HCT116 (cell line): ENCODE measurements around the gene MYH15. TPM values are rescaled to one million over a fixed set of nuclear protein-coding genes. Genes with fewer than 3 reads are reported as not detected.

Experiments
- ATAC-seq: fragments of 200-7000 bp; cut with Tn5 transposase; 2 replicates; pipeline ENCODE4 v1.9.1; 2020; ENCODE audit warnings: mild to moderate bottlenecking, moderate library complexity
- BruUV-seq: library from RNA; stranded (reverse); fragments of 400-500 nt; replicated peaks from 2 replicates; lab custom pipeline; 2021; lab: Mats Ljungman, UMichigan
- CTCF ChIA-PET: fragments of 300-600 bp; sonication (Branson Sonifier 250); formaldehyde crosslinking; loops from one replicate; lab custom pipeline; 2021; ENCODE audit warnings: antibody characterized with exemption; lab: Charles Lee
- POLR2A ChIA-PET: fragments of 300-600, 350-600 bp; sonication (Branson Sonifier 250); formaldehyde crosslinking; loops from one replicate; lab custom pipeline; 2021; ENCODE audit warnings: antibody characterized with exemption; lab: Charles Lee
- RAD21 ChIA-PET, 2 experiments: fragments of 300-600 bp; sonication (Branson Sonifier 250); formaldehyde crosslinking; loops; one replicate each; lab custom pipeline; 2023; ENCODE audit warnings: low total read pairs in 2 of 2; ENCODE audit not compliant: uncharacterized antibody in 2 of 2, unreplicated experiment in 2 of 2, low non-redundant PET in 1 of 2; lab: Charles Lee
- DNase-seq: peaks from one replicate; pipeline ENCODE4 v3.0.0-alpha.2; 2010; ENCODE audit warnings: low read depth, low spot score
- H2AFZ ChIP-seq: fragments of 200-600 bp; shearing (Covaris generic), sonication (generic); 2 replicates; pipeline ENCODE4 v1.6.1; 2017; ENCODE audit warnings: low read depth, mixed run types, mixed read lengths, antibody characterized with exemption, low read length; ENCODE audit not compliant: poor library complexity, severe bottlenecking
- H3K27ac ChIP-seq: 2 replicates; pipeline ENCODE4 v1.5.1; 2012; ENCODE audit warnings: low read depth, low read length
- H3K27me3 ChIP-seq: fragments of 200-600 bp; sonication (generic); 2 replicates; pipeline ENCODE4 v1.6.1; 2016; ENCODE audit warnings: mixed run types, low read length, mixed read lengths; ENCODE audit not compliant: insufficient read depth
- H3K36me3 ChIP-seq, 2 experiments: fragments of 200-500 bp in 1 of 2; fragments of 200-600 bp in 1 of 2; sonication (Bioruptor generic) in 1 of 2; sonication (generic) in 1 of 2; 2 replicates each; pipeline versions ENCODE4 v1.5.1 to v1.6.1; 2014 to 2016; ENCODE audit warnings: low read length in 2 of 2, inconsistent platforms in 1 of 2, mixed read lengths in 1 of 2, mixed run types in 1 of 2; ENCODE audit not compliant: insufficient read depth in 2 of 2, control insufficient read depth in 1 of 2
- H3K4me1 ChIP-seq, 2 experiments: fragments of 200-600 bp in 1 of 2; sonication (generic) in 1 of 2; 2 replicates each; pipeline versions ENCODE4 v1.5.1 to v1.6.1; 2012 to 2017; ENCODE audit warnings: low read length in 2 of 2, inconsistent platforms in 1 of 2, mild to moderate bottlenecking in 1 of 2, mixed read lengths in 1 of 2, mixed run types in 1 of 2, moderate library complexity in 1 of 2; ENCODE audit not compliant: insufficient read depth in 2 of 2, control insufficient read depth in 1 of 2
- H3K4me2 ChIP-seq: fragments of 200-600 bp; sonication (generic); 2 replicates; pipeline ENCODE4 v1.6.1; 2017; ENCODE audit warnings: mixed run types, low read length, mixed read lengths
- H3K4me3 ChIP-seq, 2 experiments: fragments of 200-600 bp in 1 of 2; sonication (generic) in 1 of 2; replicated peaks in 1 of 2; 2 replicates each; pipeline ENCODE4 v1.5.1; 2011 to 2016; ENCODE audit warnings: low read length in 2 of 2, control low read depth in 1 of 2, low read depth in 1 of 2, mild to moderate bottlenecking in 1 of 2, mixed read lengths in 1 of 2, mixed run types in 1 of 2
- H3K79me2 ChIP-seq: fragments of 200-600 bp; sonication (generic); 2 replicates; pipeline ENCODE4 v1.6.1; 2017; ENCODE audit warnings: mild to moderate bottlenecking, mixed run types, low read length, moderate library complexity, mixed read lengths; ENCODE audit not compliant: insufficient read depth
- H3K9ac ChIP-seq: fragments of 200-600 bp; sonication (generic); 2 replicates; pipeline ENCODE4 v1.6.1; 2016; ENCODE audit warnings: low read length, mixed read lengths
- H3K9me2 ChIP-seq: fragments of 200-600 bp; sonication (generic), shearing (Covaris generic); 2 replicates; pipeline ENCODE4 v1.6.1; 2017; ENCODE audit warnings: mixed run types, mild to moderate bottlenecking, moderate library complexity; ENCODE audit not compliant: insufficient read depth
- H3K9me3 ChIP-seq, 2 experiments: fragments of 200-500 bp in 1 of 2; fragments of 200-600 bp in 1 of 2; sonication (Bioruptor generic) in 1 of 2; sonication (generic) in 1 of 2; 2 replicates each; pipeline ENCODE4 v1.6.1; 2014 to 2017; ENCODE audit warnings: low read length in 2 of 2, mixed read lengths in 2 of 2, inconsistent platforms in 1 of 2, low read depth in 1 of 2, mild to moderate bottlenecking in 1 of 2, mixed run types in 1 of 2, moderate library complexity in 1 of 2; ENCODE audit not compliant: control insufficient read depth in 1 of 2, insufficient read depth in 1 of 2
- H4K20me1 ChIP-seq: fragments of 200-600 bp; sonication (generic), shearing (Covaris generic); 2 replicates; pipeline ENCODE4 v1.6.1; 2017; ENCODE audit warnings: mixed run types, mild to moderate bottlenecking, moderate library complexity; ENCODE audit not compliant: insufficient read depth
- CBX3 ChIP-seq: IDR thresholded peaks from 2 replicates; pipeline ENCODE4 v1.6.1; 2012; ENCODE audit warnings: low read depth
- CEBPB ChIP-seq: IDR thresholded peaks from 2 replicates; pipeline ENCODE4 v1.6.1; 2012; ENCODE audit warnings: low read depth
- ELF1 ChIP-seq: IDR thresholded peaks from 2 replicates; pipeline ENCODE4 v1.6.1; 2012; ENCODE audit warnings: low read depth, borderline replicate concordance
- EZH2 ChIP-seq: fragments of 200-600 bp; sonication (generic); IDR thresholded peaks from 2 replicates; pipeline ENCODE4 v1.6.1; 2017; ENCODE audit warnings: antibody characterized with exemption, mixed run types
- FOSL1 ChIP-seq: IDR thresholded peaks from 2 replicates; pipeline ENCODE4 v1.6.1; 2012; ENCODE audit warnings: low read depth
- JUND ChIP-seq: IDR thresholded peaks from 2 replicates; pipeline ENCODE4 v1.6.1; 2012
- POLR2A ChIP-seq: IDR thresholded peaks from 2 replicates; pipeline ENCODE4 v1.7.0; 2011; ENCODE audit warnings: borderline replicate concordance; ENCODE audit not compliant: insufficient read depth, insufficient read length; ENCODE audit errors: extremely low read depth
- RAD21 ChIP-seq: IDR thresholded peaks from 2 replicates; pipeline ENCODE4 v1.6.1; 2012; ENCODE audit warnings: low read depth, mild to moderate bottlenecking
- YY1 ChIP-seq: IDR thresholded peaks from 2 replicates; pipeline ENCODE4 v1.6.1; 2011; ENCODE audit warnings: low read length, low read depth, moderate library complexity, mild to moderate bottlenecking; ENCODE audit not compliant: insufficient replicate concordance; ENCODE audit errors: extremely low read depth
- ZFX ChIP-seq: fragments of 450-650 bp; IDR thresholded peaks from 2 replicates; pipeline ENCODE4 v1.6.1; 2017
- ZNF274 ChIP-seq: fragments of 200-500 bp; sonication (Bioruptor generic); IDR thresholded peaks from 2 replicates; pipeline ENCODE4 v1.6.1; 2014; ENCODE audit warnings: mild to moderate bottlenecking, low read depth, low read length, inconsistent platforms
- intact Hi-C: fragments of 100-400 bp; cut with micrococcal nuclease; formaldehyde crosslinking; loops from 2 replicates; pipeline ENCODE4 v1.10.0; 2022
- total RNA-seq: library from RNA; stranded (reverse); gene quantifications from one replicate; pipeline ENCODE4 v1.2.1, GENCODE V29; 2021; ENCODE audit not compliant: unreplicated experiment
- TF ChIP-seq, protein P1 (sequence below): IDR thresholded peaks from 2 replicates; pipeline ENCODE4 v1.6.1; 2012; ENCODE audit warnings: low read depth
- TF ChIP-seq, protein P2 (sequence below): IDR thresholded peaks from 2 replicates; pipeline ENCODE4 v1.6.1; 2012
- TF ChIP-seq, protein P3 (sequence below): IDR thresholded peaks from 2 replicates; pipeline ENCODE4 v1.6.1; 2011; ENCODE audit warnings: mild to moderate bottlenecking, low read length, moderate library complexity; ENCODE audit not compliant: insufficient replicate concordance; ENCODE audit errors: extremely low read depth

MYH15 gene
- total RNA-seq, 1 experiment from 2014 or later = 11.2 TPM

DNA sequence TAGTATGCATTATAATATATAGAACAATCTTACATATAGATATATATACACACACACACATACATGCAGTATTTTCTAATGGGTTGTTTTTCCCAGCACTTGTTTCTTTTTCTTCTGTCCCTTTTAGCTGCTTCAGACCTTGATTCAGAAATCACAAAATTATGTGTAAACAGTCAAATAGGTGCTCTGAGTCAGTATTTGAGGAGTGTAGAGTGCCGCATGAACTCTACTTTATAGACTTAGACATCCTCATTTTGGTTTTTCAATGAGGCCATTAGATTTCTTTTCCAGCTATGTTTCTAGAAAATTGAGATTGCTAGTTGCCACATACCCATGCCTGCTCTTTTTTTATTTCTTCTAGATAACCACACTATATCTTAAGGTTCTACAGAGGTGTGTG, 155.8 kb downstream of the MYH15 start:
- Histone ChIP-seq H3K27me3 (no peaks in the 10 kb centered on the region), H3K79me2 (no peaks in the 10 kb centered on the region), H3K9me3 (no peaks in the 10 kb centered on the region), H3K4me3 (no peak overlapping the region), H3K4me2 (no peak overlapping the region), H3K9ac (no peak overlapping the region), H3K9me2 (no peaks in the 10 kb centered on the region), H3K4me1 (no peaks in the 10 kb centered on the region), H2AFZ (no peak overlapping the region), H4K20me1 (no peaks in the 10 kb centered on the region), H3K27ac (no peak overlapping the region), H3K36me3 (no peaks in the 10 kb centered on the region)
- intact Hi-C loops = no loop called here
- RAD21 ChIA-PET = no interaction called here
- CTCF ChIA-PET = no interaction called here
- ATAC-seq (no peak), DNase-seq (no peak)
- POLR2A ChIA-PET = no interaction called here
- BruUV-seq = no TSS peak
- TF ChIP-seq, protein P1, sequence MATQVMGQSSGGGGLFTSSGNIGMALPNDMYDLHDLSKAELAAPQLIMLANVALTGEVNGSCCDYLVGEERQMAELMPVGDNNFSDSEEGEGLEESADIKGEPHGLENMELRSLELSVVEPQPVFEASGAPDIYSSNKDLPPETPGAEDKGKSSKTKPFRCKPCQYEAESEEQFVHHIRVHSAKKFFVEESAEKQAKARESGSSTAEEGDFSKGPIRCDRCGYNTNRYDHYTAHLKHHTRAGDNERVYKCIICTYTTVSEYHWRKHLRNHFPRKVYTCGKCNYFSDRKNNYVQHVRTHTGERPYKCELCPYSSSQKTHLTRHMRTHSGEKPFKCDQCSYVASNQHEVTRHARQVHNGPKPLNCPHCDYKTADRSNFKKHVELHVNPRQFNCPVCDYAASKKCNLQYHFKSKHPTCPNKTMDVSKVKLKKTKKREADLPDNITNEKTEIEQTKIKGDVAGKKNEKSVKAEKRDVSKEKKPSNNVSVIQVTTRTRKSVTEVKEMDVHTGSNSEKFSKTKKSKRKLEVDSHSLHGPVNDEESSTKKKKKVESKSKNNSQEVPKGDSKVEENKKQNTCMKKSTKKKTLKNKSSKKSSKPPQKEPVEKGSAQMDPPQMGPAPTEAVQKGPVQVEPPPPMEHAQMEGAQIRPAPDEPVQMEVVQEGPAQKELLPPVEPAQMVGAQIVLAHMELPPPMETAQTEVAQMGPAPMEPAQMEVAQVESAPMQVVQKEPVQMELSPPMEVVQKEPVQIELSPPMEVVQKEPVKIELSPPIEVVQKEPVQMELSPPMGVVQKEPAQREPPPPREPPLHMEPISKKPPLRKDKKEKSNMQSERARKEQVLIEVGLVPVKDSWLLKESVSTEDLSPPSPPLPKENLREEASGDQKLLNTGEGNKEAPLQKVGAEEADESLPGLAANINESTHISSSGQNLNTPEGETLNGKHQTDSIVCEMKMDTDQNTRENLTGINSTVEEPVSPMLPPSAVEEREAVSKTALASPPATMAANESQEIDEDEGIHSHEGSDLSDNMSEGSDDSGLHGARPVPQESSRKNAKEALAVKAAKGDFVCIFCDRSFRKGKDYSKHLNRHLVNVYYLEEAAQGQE = no peak
- TF ChIP-seq ELF1 (no peak), POLR2A (no peak), YY1 (no peak), CBX3 (no peak), CEBPB (no peak), FOSL1 (no peak), RAD21 (no peak), ZNF274 (no peak), EZH2 (no peak), ZFX (no peak), JUND (no peak)
- TF ChIP-seq, protein P2, sequence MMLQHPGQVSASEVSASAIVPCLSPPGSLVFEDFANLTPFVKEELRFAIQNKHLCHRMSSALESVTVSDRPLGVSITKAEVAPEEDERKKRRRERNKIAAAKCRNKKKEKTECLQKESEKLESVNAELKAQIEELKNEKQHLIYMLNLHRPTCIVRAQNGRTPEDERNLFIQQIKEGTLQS = no peak
- TF ChIP-seq, protein P3, sequence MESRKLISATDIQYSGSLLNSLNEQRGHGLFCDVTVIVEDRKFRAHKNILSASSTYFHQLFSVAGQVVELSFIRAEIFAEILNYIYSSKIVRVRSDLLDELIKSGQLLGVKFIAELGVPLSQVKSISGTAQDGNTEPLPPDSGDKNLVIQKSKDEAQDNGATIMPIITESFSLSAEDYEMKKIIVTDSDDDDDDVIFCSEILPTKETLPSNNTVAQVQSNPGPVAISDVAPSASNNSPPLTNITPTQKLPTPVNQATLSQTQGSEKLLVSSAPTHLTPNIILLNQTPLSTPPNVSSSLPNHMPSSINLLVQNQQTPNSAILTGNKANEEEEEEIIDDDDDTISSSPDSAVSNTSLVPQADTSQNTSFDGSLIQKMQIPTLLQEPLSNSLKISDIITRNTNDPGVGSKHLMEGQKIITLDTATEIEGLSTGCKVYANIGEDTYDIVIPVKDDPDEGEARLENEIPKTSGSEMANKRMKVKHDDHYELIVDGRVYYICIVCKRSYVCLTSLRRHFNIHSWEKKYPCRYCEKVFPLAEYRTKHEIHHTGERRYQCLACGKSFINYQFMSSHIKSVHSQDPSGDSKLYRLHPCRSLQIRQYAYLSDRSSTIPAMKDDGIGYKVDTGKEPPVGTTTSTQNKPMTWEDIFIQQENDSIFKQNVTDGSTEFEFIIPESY = no peak
